Iris pigment epithelial cell (primary cell): Measurements from ENCODE around the gene SARDH.
"Not testable (repeated sequence)": the region's sequence is repeated elsewhere in the genome, so short reads cannot be mapped to it uniquely, and the experiment has no call there.

Experiments used
- DNase-seq: peaks from one replicate; pipeline ENCODE4 v3.0.0-alpha.2; 2011; ENCODE audit warnings: low read depth

The SARDH gene

DNA sequence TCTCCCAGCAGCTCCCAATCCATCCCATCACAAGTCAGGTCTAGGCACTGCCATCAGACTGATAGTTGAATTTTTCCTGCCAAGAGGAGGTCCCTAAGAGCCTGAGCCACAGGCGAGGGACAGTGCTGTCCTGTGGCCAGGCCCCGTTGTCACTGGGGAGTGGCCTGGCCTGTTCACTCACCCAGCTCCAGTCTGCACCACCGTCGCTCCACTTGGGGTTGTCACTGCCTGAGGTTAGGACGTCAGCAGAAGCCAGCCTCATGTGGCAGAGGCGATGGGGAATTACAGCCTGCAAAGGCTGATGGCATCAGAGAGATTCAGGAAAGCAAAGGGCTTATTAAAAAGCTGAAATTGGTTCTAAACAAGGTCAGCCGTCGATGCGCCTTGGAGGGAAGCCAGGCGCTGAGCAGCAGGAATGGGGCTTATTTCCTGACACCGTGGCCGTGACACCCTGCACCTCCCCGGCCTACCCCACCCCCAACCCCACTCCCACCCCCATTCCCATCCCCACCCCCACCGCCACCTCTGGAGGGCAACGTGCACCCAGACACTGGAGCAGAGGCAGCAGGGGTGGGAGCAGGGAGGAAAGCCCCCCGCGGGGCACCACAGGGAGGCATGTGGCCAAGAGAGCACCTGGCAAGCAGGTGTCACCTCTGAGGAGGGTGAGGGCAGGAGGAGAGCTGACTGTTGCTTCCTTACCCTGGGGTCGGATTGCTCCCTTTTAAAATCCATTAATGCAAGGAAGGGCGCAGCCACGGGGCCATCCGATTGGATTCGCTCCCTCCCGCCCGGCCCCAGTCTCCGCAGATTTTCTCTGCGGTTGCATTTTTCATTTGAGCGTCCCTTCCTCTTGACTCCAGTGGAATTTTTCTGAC is 105.1 kb downstream of the SARDH start:
- no peak for DNase-seq

DNA sequence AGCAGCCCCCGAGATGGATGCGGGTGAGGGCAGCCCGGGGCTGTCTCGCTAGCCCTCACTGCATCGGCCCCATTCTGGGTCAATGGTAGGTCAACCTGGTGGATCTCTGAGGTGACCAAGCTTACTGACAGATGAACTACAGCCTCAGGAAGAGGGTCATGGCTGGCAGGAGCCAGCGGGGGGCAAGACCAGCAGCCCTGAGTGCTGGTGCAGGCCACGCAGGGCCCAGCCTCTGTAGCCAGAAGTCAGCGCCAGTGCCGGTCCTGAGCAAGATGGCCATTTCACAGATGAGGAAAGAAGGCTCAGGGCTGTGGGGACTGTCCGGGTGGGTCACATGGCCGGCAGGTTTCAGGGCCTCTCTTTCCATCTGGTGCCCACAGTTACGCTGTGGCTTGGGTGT is 107.0 kb downstream of the SARDH start:
- DNase-seq: no peak

DNA sequence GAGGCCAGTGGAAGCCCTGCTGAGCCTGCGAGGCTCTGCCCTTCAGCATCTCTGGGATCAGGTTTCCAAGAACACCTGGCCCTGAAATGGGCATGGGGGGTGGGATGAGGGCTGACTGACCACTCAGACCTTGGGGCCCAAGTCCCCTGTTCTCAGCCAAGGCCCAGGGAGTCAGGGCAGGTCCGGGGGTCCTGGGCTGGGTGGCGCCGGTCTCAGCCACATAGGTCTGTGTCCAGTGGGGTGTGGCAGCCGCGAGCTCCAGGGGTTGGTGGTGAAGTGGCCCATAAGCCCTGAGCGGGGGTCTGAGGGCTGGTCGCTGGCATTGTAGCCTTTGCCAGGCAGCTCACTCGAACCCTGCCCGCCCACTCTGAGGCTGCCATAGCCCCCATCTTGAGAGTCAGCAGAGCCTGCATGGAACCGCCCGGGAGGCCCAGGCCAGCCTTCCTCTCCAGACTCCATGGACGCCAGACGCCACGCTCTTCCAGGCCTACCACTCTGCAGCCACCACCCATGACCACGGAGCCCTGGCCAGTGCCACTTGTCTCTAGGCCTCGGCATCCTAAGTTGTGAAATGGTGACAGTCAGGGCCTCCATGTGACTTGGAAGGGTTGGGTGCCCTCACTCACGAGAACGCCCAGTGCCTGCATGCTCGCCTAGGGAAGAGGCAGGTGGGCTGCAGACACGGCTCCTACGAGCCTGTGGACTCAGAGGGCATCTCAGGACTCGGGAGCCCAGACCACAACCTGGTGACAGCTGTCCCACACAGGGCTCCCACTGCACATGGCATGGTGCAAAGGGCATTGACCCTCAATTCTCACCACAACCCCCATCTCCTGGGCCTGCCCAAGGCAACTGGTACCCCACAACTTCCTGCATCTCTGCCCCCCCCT is 108.7 kb downstream of the SARDH start:
- DNase-seq: no peak

- no peak for DNase-seq
Measured at GRCh38 chr9:133628766-133629165, 109.4 kb downstream of the SARDH start.

- no peak for DNase-seq
Measured at GRCh38 chr9:133627341-133627740, 110.8 kb downstream of the SARDH start.

DNA sequence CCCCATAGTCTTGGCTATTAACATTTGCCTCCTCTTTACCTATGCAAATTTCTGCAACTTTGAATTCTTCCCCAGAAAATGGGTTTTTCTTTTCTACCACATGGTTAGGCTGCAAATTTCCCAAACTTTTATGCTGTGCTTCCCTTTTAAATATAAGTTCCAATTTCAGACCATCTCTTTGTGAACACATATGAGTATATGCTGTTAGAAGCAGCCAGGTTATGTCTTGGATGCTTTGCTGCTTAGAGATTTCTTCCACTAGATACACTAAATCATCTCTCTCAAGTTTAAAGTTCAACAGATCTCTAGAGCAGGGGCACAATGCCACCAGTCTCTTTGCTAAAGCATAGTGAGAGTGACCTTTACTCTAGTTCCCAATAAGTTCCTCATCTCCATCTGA is 112.1 kb downstream of the SARDH start:
- DNase-seq: not testable (repeated sequence)

DNA sequence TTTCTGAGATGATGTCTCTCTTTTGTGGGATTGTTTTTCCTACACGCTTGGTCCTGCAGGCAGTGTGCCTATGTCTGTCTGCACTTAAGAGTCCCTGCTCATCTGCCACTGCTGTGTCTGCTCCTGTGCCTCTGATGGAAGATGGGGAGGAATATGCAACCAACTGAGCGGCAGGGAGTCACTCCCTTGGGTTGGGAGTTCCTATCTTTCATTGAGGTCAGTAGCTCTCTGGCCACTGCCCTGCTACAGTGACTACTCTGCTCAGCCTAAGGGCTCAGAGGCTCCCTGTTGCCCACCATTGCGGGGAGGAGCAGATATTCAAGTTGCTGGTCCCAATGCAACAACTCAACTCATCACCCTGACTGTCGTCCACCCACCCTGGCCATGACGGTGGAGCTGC is 115.6 kb downstream of the SARDH start:
- no peak for DNase-seq

GRCh38 chr9:133621725-133622267 is 116.4 kb downstream of the SARDH start:
- no peak for DNase-seq

GRCh38 chr9:133619791-133620190 is 118.4 kb downstream of the SARDH start:
- DNase-seq: no peak

DNA sequence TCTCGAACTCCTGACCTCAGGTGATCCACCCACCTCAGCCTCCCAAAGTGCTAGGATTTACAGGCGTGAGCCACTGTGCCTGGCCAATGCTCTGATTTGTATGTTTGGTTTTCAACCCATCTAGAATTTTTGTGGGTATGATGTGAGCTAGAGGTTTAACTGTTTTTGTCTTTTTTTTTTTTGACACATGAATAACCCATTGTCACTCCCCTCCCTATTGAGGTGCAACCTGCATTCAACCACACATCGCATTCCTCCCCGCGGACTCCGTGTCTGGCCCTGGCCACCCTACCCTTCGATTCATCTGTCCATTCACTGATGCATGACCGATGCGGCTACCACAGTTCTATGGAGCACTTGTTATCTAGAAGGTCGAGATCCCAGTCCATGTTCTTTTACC is 119.4 kb downstream of the SARDH start:
- no peak for DNase-seq

GRCh38 chr9:133616643-133617405 is 121.3 kb downstream of the SARDH start:
- DNase-seq: no peak

GRCh38 chr9:133615606-133616188 is 122.5 kb downstream of the SARDH start:
- DNase-seq: no peak

DNA sequence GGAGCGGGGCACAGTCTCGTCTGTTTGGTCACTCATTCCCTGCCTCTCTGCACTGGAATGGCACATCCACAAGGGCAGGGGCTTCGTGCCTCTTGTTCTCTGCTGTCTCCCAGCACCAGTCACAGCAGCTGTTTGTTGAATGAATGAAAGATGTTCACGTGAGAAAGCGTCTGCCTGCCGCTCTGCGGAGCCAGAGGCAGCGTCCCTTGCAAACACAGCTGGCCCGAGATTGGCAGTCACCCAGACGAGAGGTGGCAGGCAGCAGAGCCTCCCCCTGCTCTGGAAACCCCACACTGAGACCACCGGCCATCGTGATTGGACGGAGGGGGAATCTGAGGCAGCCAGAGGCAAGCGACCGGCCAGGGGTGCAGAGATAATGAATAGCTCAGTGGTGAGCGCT is 123.0 kb downstream of the SARDH start:
- no peak for DNase-seq

DNA sequence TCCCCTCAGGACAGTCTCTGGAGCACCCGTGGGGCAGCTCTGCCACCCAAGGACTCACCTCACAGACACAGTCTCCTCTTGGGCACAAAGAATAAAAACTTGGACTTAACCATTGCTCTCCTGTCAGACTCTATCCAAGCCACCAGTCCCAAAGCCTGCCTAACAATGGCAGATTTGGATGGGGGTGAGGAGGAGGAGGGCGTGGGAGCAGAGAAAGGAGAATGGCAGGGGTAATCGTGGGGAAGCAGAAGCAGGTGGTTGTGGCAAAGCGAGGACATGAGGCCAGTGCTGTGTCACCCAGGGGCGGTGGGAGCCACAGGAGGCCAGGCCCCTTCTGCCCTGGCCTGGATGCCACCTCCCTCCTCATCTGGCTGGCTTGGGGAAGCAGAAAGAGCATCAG is 123.5 kb downstream of the SARDH start:
- DNase-seq: no peak

DNA sequence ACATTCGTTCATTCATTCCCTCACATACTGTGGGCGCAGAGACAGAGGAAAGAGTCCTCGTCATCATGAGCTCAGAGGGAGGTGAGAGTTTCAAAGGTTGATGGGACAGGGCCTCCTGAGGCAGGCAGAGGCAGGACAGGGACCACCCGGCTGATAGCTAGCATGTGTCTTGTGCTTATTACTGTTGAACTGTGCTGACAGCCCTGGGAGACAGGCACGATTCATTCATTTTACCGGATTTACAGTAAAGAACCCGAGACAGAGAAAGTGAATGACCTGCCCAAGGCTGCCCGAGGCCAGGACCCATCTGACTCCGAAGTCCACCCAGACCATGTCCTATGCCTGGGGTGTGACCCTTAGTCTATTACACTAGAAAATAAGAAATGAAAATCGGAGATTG is 124.1 kb downstream of the SARDH start:
- DNase-seq: no peak
